BLaER1 (cell line): ENCODE measurements around the gene GALNT10.

ENCODE experiments used
- H3K27ac ChIP-seq: shearing (Covaris generic); formaldehyde crosslinking; 2 replicates; pipeline ENCODE4 v1.8.1; 2022
- H3K27me3 ChIP-seq: shearing (Covaris generic); formaldehyde crosslinking; 2 replicates; pipeline ENCODE4 v1.8.1; 2022
- H3K36me3 ChIP-seq: shearing (Covaris generic); formaldehyde crosslinking; 2 replicates; pipeline ENCODE4 v1.8.1; 2022
- H3K4me1 ChIP-seq: shearing (Covaris generic); formaldehyde crosslinking; 2 replicates; pipeline ENCODE4 v1.8.1; 2022
- H3K4me2 ChIP-seq: shearing (Covaris generic); formaldehyde crosslinking; 2 replicates; pipeline ENCODE4 v1.8.1; 2022
- H3K4me3 ChIP-seq: shearing (Covaris generic); formaldehyde crosslinking; 2 replicates; pipeline ENCODE4 v1.8.1; 2022
- H3K9ac ChIP-seq: shearing (Covaris generic); formaldehyde crosslinking; 2 replicates; pipeline ENCODE4 v1.8.1; 2022
- H3K9me3 ChIP-seq: shearing (Covaris generic); formaldehyde crosslinking; 2 replicates; pipeline ENCODE4 v1.8.1; 2022
- H4K20me1 ChIP-seq: shearing (Covaris generic); formaldehyde crosslinking; 2 replicates; pipeline ENCODE4 v1.8.1; 2022
- Cebpa-rat ChIP-seq: shearing (Covaris generic); IDR thresholded peaks from 2 replicates; pipeline ENCODE4 v1.8.1; 2022

The GALNT10 gene

GRCh38 chr5:154402611-154403010, 212.1 kb downstream of the GALNT10 start:
- no peak overlapping the region for H3K4me3 ChIP-seq
- H3K27me3 ChIP-seq, result no peaks in the 10 kb centered on the region
- H3K36me3 ChIP-seq, result no peaks in the 10 kb centered on the region
- no peaks in the 10 kb centered on the region for H4K20me1 ChIP-seq
- no peaks in the 10 kb centered on the region for H3K9me3 ChIP-seq
- H3K27ac ChIP-seq, result no peak overlapping the region
- H3K4me1 ChIP-seq, result peaks cover 13% of the 10 kb centered on the region; the same call in 1 of the 2 replicates
- no peak overlapping the region for H3K4me2 ChIP-seq
- TF ChIP-seq Cebpa-rat, result no peak
- no peak overlapping the region for H3K9ac ChIP-seq

GRCh38 chr5:154403234-154403633, 212.7 kb downstream of the GALNT10 start:
- no peaks in the 10 kb centered on the region for H3K27me3 ChIP-seq
- no peaks in the 10 kb centered on the region for H3K36me3 ChIP-seq
- TF ChIP-seq Cebpa-rat, result no peak
- peaks cover 13% of the 10 kb centered on the region; the same call in 1 of the 2 replicates for H3K4me1 ChIP-seq
- H3K4me3 ChIP-seq, result no peak overlapping the region
- no peaks in the 10 kb centered on the region for H3K9me3 ChIP-seq
- no peak overlapping the region for H3K4me2 ChIP-seq
- no peak overlapping the region for H3K9ac ChIP-seq
- H3K27ac ChIP-seq, result no peak overlapping the region
- no peaks in the 10 kb centered on the region for H4K20me1 ChIP-seq

- Histone ChIP-seq H3K36me3 (no peaks in the 10 kb centered on the region), H3K4me2 (no peak overlapping the region), H3K27ac (no peak overlapping the region), H4K20me1 (no peaks in the 10 kb centered on the region), H3K27me3 (no peaks in the 10 kb centered on the region), H3K4me1 (peaks cover 13% of the 10 kb centered on the region; the same call in 1 of the 2 replicates), H3K9me3 (no peaks in the 10 kb centered on the region), H3K9ac (no peak overlapping the region), H3K4me3 (no peak overlapping the region)
- no peak for TF ChIP-seq Cebpa-rat
Measured at GRCh38 chr5:154403776-154404387, 213.3 kb downstream of the GALNT10 start.

- peak overlapping the region; percentile 63 for H3K9ac ChIP-seq
- no peaks in the 10 kb centered on the region for H4K20me1 ChIP-seq
- 0 out of 2 replicates have a peak, but pooled peaks cover under 1% of the 10 kb centered on the region for H3K36me3 ChIP-seq
- H3K9me3 ChIP-seq, result no peaks in the 10 kb centered on the region
- H3K27me3 ChIP-seq, result no peaks in the 10 kb centered on the region
- H3K27ac ChIP-seq, result no peak overlapping the region
- H3K4me2 ChIP-seq, result peak overlapping the region; percentile 91
- H3K4me1 ChIP-seq, result peaks cover 13% of the 10 kb centered on the region; the same call in 1 of the 2 replicates
- peak overlapping the region; percentile 58 for H3K4me3 ChIP-seq
- no peak for TF ChIP-seq Cebpa-rat
Measured at GRCh38 chr5:154405078-154405792, 214.7 kb downstream of the GALNT10 start.

- Histone ChIP-seq H3K4me1 (peaks cover 13% of the 10 kb centered on the region; the same call in 1 of the 2 replicates), H3K27ac (no peak overlapping the region), H4K20me1 (no peaks in the 10 kb centered on the region), H3K27me3 (no peaks in the 10 kb centered on the region), H3K4me3 (no peak overlapping the region), H3K9ac (no peak overlapping the region), H3K9me3 (no peaks in the 10 kb centered on the region), H3K36me3 (0 out of 2 replicates have a peak, but pooled peaks cover 10% of the 10 kb centered on the region), H3K4me2 (no peak overlapping the region)
- TF ChIP-seq Cebpa-rat, result no peak
Measured at GRCh38 chr5:154406231-154406630, 215.7 kb downstream of the GALNT10 start.

GRCh38 chr5:154406826-154407225, 216.3 kb downstream of the GALNT10 start:
- Histone ChIP-seq H3K4me3 (no peak overlapping the region), H3K4me2 (no peak overlapping the region), H3K4me1 (peaks cover 13% of the 10 kb centered on the region; the same call in 1 of the 2 replicates), H3K36me3 (peaks cover 15% of the 10 kb centered on the region; the same call in 1 of the 2 replicates), H4K20me1 (no peaks in the 10 kb centered on the region), H3K27me3 (no peaks in the 10 kb centered on the region), H3K9me3 (no peaks in the 10 kb centered on the region), H3K27ac (no peak overlapping the region), H3K9ac (no peak overlapping the region)
- no peak for TF ChIP-seq Cebpa-rat

- H3K9me3 ChIP-seq, result no peaks in the 10 kb centered on the region
- H3K27ac ChIP-seq, result no peak overlapping the region
- H3K4me2 ChIP-seq, result no peak overlapping the region
- peaks cover 28% of the 10 kb centered on the region for H3K36me3 ChIP-seq
- no peak for TF ChIP-seq Cebpa-rat
- H3K4me1 ChIP-seq, result peaks cover 13% of the 10 kb centered on the region; the same call in 1 of the 2 replicates
- H3K9ac ChIP-seq, result no peak overlapping the region
- H4K20me1 ChIP-seq, result no peaks in the 10 kb centered on the region
- no peak overlapping the region for H3K4me3 ChIP-seq
- no peaks in the 10 kb centered on the region for H3K27me3 ChIP-seq
Measured at GRCh38 chr5:154408811-154409210, 218.3 kb downstream of the GALNT10 start.

GRCh38 chr5:154409230-154409840, 218.8 kb downstream of the GALNT10 start:
- Histone ChIP-seq H4K20me1 (no peaks in the 10 kb centered on the region), H3K4me1 (peaks cover 13% of the 10 kb centered on the region; the same call in 1 of the 2 replicates), H3K9ac (no peak overlapping the region), H3K4me2 (no peak overlapping the region), H3K9me3 (no peaks in the 10 kb centered on the region), H3K36me3 (peaks cover 28% of the 10 kb centered on the region), H3K27me3 (no peaks in the 10 kb centered on the region), H3K4me3 (no peak overlapping the region), H3K27ac (no peak overlapping the region)
- no peak for TF ChIP-seq Cebpa-rat

- peaks cover 28% of the 10 kb centered on the region for H3K36me3 ChIP-seq
- no peak overlapping the region for H3K4me3 ChIP-seq
- H3K4me1 ChIP-seq, result peaks cover 8% of the 10 kb centered on the region; the same call in 1 of the 2 replicates
- H4K20me1 ChIP-seq, result no peaks in the 10 kb centered on the region
- no peaks in the 10 kb centered on the region for H3K27me3 ChIP-seq
- no peak overlapping the region for H3K4me2 ChIP-seq
- TF ChIP-seq Cebpa-rat, result no peak
- H3K27ac ChIP-seq, result no peak overlapping the region
- no peak overlapping the region for H3K9ac ChIP-seq
- H3K9me3 ChIP-seq, result no peaks in the 10 kb centered on the region
Measured at GRCh38 chr5:154410008-154410407, 219.5 kb downstream of the GALNT10 start.

- H4K20me1 ChIP-seq, result no peaks in the 10 kb centered on the region
Measured at GRCh38 chr5:154410786-154411185, 220.3 kb downstream of the GALNT10 start.

More at GRCh38 chr5:154410786-154411185, 220.3 kb downstream of the GALNT10 start:
- H3K4me3 ChIP-seq, result no peak overlapping the region
- no peaks in the 10 kb centered on the region for H3K9me3 ChIP-seq
- H3K27me3 ChIP-seq, result no peaks in the 10 kb centered on the region
- peaks cover 28% of the 10 kb centered on the region for H3K36me3 ChIP-seq
- H3K4me2 ChIP-seq, result no peak overlapping the region
- no peak for TF ChIP-seq Cebpa-rat
- H3K9ac ChIP-seq, result no peak overlapping the region
- H3K4me1 ChIP-seq, result peaks cover 5% of the 10 kb centered on the region
- no peak overlapping the region for H3K27ac ChIP-seq
